GM19438 (cell line): ENCODE measurements around the gene CBX4.
"Not testable (repeated sequence)": the region's sequence is repeated elsewhere in the genome, so short reads cannot be mapped to it uniquely, and the experiment has no call there.

Experiments
- ATAC-seq: cut with Tn5 transposase; IDR thresholded peaks from one replicate; pipeline ENCODE4 v1.9.1; 2021; ENCODE audit warnings: low read depth; ENCODE audit not compliant: unreplicated experiment

Gene CBX4

GRCh38 chr17:79861413-79862216, 22.4 kb upstream of the CBX4 start:
- no peak for ATAC-seq

GRCh38 chr17:79859676-79860615, 20.7 kb upstream of the CBX4 start:
- ATAC-seq: no peak

GRCh38 chr17:79857095-79857494, 17.9 kb upstream of the CBX4 start:
- ATAC-seq: no peak

GRCh38 chr17:79855331-79856124, 16.3 kb upstream of the CBX4 start:
- no peak for ATAC-seq

GRCh38 chr17:79854080-79855060, 15.1 kb upstream of the CBX4 start:
- ATAC-seq: no peak

GRCh38 chr17:79853168-79853567, 13.9 kb upstream of the CBX4 start:
- not testable (repeated sequence) for ATAC-seq

GRCh38 chr17:79852748-79853147, 13.5 kb upstream of the CBX4 start:
- ATAC-seq: no peak

- no peak for ATAC-seq
These were observed 12.2 kb upstream of the CBX4 start for GRCh38 chr17:79851461-79851817.

GRCh38 chr17:79850571-79851460, 11.6 kb upstream of the CBX4 start:
- ATAC-seq: no peak

- ATAC-seq: no peak
These were observed 10.7 kb upstream of the CBX4 start for GRCh38 chr17:79849953-79850352.

GRCh38 chr17:79848370-79848766, 9.1 kb upstream of the CBX4 start:
- ATAC-seq: no peak

- no peak for ATAC-seq
These were observed 8.6 kb upstream of the CBX4 start for GRCh38 chr17:79847698-79848369.

GRCh38 chr17:79845601-79845949, 6.3 kb upstream of the CBX4 start:
- no peak for ATAC-seq

- ATAC-seq: no peak
These were observed 5.8 kb upstream of the CBX4 start for GRCh38 chr17:79844869-79845600.

- ATAC-seq: no peak
These were observed 4.9 kb upstream of the CBX4 start for GRCh38 chr17:79843816-79844800.

GRCh38 chr17:79843474-79843815, 4.2 kb upstream of the CBX4 start:
- ATAC-seq: no peak
